ENCODE measurements around the gene MBOAT1.

- TF ChIP-seq, protein P1, sequence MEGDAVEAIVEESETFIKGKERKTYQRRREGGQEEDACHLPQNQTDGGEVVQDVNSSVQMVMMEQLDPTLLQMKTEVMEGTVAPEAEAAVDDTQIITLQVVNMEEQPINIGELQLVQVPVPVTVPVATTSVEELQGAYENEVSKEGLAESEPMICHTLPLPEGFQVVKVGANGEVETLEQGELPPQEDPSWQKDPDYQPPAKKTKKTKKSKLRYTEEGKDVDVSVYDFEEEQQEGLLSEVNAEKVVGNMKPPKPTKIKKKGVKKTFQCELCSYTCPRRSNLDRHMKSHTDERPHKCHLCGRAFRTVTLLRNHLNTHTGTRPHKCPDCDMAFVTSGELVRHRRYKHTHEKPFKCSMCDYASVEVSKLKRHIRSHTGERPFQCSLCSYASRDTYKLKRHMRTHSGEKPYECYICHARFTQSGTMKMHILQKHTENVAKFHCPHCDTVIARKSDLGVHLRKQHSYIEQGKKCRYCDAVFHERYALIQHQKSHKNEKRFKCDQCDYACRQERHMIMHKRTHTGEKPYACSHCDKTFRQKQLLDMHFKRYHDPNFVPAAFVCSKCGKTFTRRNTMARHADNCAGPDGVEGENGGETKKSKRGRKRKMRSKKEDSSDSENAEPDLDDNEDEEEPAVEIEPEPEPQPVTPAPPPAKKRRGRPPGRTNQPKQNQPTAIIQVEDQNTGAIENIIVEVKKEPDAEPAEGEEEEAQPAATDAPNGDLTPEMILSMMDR (conservative IDR thresholded peaks at IDR 0.05; ENCODE audit: low read length): no peak
- no peak for TF ChIP-seq EZH2phosphoT487 (IDR thresholded peaks at IDR 0.05; ENCODE audit: borderline replicate concordance)
Measured at GRCh38 chr6:20071998-20072397, 140.3 kb downstream of the MBOAT1 start.

All from Loucy (cell line).